Left ventricle myocardium inferior (tissue), 1 donor: Measurements from ENCODE around the gene FABP3. TPM values are rescaled to one million over a fixed set of nuclear protein-coding genes. Genes with fewer than 3 reads are reported as not detected.

Source experiments
- DNase-seq: peaks from one replicate; pipeline ENCODE4 v3.0.0-alpha.2; 2020
- H3K27ac ChIP-seq: fragments of 200-600 bp; replicated peaks from 2 replicates; pipeline ENCODE4 v1.8.0; 2021
- H3K27me3 ChIP-seq: fragments of 200-600 bp; 2 replicates; pipeline ENCODE4 v1.8.0; 2021; ENCODE audit warnings: low read depth
- H3K36me3 ChIP-seq: fragments of 200-600 bp; 2 replicates; pipeline ENCODE4 v1.8.0; 2021
- H3K4me1 ChIP-seq: fragments of 200-600 bp; 2 replicates; pipeline ENCODE4 v1.8.0; 2021
- H3K4me3 ChIP-seq: fragments of 200-600 bp; 2 replicates; pipeline ENCODE4 v1.8.0; 2021; ENCODE audit warnings: mild to moderate bottlenecking, moderate library complexity
- H3K9me3 ChIP-seq: fragments of 200-600 bp; replicated peaks from 2 replicates; pipeline ENCODE4 v1.8.0; 2021
- intact Hi-C: fragments of 100-400 bp; cut with micrococcal nuclease; formaldehyde crosslinking; loops from one replicate; pipeline ENCODE4 v1.11.0; 2022
- long read RNA-seq: library from polyadenylated mRNA; unstranded; transcript quantifications from one replicate; pipeline ENCODE4 v2.0.0, GENCODE V29; 2021
- total RNA-seq: library from RNA; stranded (reverse); fragmentation: NEBNext Ultra II Directional; extraction: Animal tissue kit (Norgen Biotek cat#: 25700); gene quantifications from one replicate; pipeline ENCODE4 v1.2.1, GENCODE V29; 2021
- TF ChIP-seq, protein P1 (sequence below): fragments of 200-600 bp; IDR thresholded peaks from 2 replicates; pipeline ENCODE4 v1.8.0; 2021; ENCODE audit warnings: antibody characterized with exemption, mild to moderate bottlenecking, borderline replicate concordance
- donor health status: DM: no; HTN: yes; CAD: no; lungs with severe emphysema.

Gene FABP3
- 4,737 TPM for total RNA-seq
- long read RNA-seq, transcript FABP3-203 (3 exons, 535 nt), result minor isoform, 19 of 3,627 reads
- long read RNA-seq, transcript FABP3-201 (4 exons, 725 nt), result major isoform, 2,945 of 3,627 reads
- long read RNA-seq, transcript FABP3-204 (5 exons, 693 nt), result minor isoform, 21 of 3,627 reads
- long read RNA-seq, partial matches to known transcripts, result 102 of 3,627 reads
- long read RNA-seq, other reads (novel, unspliced or antisense), result 540 of 3,627 reads

DNA sequence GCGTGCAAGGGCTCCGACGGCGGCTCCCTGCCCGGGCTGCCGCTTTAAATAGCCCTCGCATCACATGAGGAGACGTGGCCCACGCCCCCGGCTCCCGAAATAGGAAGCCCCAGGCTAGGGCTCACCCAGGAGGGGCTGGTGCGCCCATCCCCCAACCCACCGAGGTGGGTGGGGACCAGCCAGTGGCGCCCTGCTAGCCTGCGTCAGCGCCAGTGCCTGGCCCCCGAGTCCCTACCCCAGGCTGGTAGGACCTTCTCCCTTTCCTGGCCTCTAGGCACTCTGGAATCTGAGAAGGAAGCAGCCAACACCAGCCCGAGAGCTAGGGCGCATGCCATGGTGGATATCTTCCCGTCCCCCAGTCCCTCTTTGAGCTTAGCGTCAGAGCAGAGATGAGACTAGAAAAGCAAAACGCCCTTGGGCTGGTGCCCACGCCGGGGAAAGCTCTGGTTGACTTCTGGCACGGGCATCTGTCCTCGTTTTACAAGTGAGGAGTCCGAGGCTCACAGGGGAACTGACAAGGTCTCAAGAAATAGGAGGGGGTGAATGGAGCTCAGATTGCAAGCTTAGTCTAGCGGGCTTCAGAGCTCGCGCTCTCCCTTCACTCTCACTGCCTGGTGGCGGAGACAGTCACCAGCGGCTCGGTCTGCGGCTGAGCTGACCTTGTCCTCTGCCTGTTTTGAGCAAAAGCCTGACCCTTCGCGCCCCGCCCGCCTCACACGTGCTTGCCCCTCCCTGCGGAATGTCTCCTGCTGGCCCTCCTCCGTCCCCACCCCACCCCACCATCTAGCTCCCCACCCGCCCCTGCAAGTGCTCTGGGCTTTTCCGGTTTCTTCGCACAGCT is at the start of gene FABP3:
TSS of gene FABP3 (minus strand) at position 21 of the 841 bp plus-strand sequence. CDS start 62 bp downstream, outside the sequence.
- H3K4me3 ChIP-seq, result peak within 1 kb of the TSS; percentile 75
- no peaks in the 10 kb centered on the region for H3K27me3 ChIP-seq
- peaks cover 44% of the 10 kb centered on the region for H3K4me1 ChIP-seq
- no peaks in the 10 kb centered on the region for H3K9me3 ChIP-seq
- TF ChIP-seq, protein P1, sequence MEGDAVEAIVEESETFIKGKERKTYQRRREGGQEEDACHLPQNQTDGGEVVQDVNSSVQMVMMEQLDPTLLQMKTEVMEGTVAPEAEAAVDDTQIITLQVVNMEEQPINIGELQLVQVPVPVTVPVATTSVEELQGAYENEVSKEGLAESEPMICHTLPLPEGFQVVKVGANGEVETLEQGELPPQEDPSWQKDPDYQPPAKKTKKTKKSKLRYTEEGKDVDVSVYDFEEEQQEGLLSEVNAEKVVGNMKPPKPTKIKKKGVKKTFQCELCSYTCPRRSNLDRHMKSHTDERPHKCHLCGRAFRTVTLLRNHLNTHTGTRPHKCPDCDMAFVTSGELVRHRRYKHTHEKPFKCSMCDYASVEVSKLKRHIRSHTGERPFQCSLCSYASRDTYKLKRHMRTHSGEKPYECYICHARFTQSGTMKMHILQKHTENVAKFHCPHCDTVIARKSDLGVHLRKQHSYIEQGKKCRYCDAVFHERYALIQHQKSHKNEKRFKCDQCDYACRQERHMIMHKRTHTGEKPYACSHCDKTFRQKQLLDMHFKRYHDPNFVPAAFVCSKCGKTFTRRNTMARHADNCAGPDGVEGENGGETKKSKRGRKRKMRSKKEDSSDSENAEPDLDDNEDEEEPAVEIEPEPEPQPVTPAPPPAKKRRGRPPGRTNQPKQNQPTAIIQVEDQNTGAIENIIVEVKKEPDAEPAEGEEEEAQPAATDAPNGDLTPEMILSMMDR, result no peak
- DNase-seq, result peak; percentile 87
- H3K27ac ChIP-seq, result peak within 1 kb of the TSS; percentile 96
- intact Hi-C loops, result no loop called here
- peaks cover 29% of the 10 kb centered on the region for H3K36me3 ChIP-seq

DNA sequence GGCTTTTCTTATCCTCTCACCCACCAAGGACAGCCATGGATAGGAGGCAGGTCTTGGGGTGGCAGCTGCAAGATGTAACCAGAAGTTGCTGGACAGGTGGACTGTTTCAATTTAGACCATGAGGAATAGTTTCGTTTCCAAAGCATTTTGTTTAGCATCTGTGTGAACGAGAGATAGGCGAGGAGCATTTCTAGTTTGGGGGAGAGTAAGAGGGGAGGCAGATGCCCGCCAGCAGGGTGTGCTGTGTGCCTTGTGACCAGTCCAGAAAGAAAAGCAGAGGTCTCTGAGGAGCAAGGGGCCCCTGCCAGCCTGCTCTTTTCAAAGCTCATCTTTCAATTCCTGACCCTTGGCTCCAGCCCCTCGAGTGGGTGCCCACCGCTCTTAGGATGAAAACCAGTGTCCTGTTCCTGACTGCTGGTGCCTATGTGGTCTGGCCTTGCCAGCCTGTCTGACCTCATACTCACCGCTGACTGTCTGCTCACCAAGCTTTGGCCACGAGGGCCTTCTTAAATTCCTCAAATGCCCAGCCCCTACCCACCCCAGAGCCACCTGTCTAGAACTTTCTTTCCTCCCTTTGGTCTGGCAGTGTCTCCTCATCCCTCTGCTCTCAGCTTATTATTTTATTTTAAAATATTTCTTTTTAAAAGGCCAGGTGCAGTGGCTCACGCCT is 48.6 kb upstream of the FABP3 start:
- TF ChIP-seq, protein P1, result peak; percentile 44
- H3K9me3 ChIP-seq, result no peaks in the 10 kb centered on the region
- no peak for DNase-seq
- H3K4me1 ChIP-seq, result no peaks in the 10 kb centered on the region
- intact Hi-C loops, result loop anchor here (5.0 kb wide), 1 partner anchor 234 kb away; no protein-coding TSS in a partner anchor
- no peak overlapping the region for H3K4me3 ChIP-seq
- H3K27me3 ChIP-seq, result peaks cover 40% of the 10 kb centered on the region
- H3K27ac ChIP-seq, result no peak overlapping the region
- H3K36me3 ChIP-seq, result no peaks in the 10 kb centered on the region

DNA sequence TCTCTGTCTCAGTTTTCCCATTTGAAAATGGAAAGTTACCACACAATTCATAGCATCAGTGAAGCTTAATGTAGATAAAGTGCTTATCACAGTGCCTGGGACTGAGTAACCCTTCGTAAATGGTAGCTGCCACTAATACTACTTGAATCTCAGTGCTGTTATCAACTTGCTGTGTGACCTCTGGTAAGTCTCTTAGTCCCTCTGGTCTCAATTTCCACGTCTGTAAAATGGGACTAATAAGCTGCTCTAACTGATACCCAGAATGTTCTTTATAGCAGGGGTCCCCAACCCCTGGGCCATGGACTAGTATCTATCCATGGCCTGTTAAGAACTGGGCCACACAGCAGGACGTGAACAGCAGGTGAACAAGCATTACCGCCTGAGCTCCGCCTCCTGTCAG is 47.8 kb upstream of the FABP3 start:
- Histone ChIP-seq H3K27ac (no peak overlapping the region), H3K4me1 (no peaks in the 10 kb centered on the region), H3K9me3 (no peaks in the 10 kb centered on the region), H3K4me3 (no peak overlapping the region), H3K27me3 (peaks cover 43% of the 10 kb centered on the region), H3K36me3 (no peaks in the 10 kb centered on the region)
- no peak for DNase-seq
- intact Hi-C loops, result loop anchor here (5.0 kb wide), 1 partner anchor 233 kb away; no protein-coding TSS in a partner anchor
- TF ChIP-seq, protein P1, result no peak

DNA sequence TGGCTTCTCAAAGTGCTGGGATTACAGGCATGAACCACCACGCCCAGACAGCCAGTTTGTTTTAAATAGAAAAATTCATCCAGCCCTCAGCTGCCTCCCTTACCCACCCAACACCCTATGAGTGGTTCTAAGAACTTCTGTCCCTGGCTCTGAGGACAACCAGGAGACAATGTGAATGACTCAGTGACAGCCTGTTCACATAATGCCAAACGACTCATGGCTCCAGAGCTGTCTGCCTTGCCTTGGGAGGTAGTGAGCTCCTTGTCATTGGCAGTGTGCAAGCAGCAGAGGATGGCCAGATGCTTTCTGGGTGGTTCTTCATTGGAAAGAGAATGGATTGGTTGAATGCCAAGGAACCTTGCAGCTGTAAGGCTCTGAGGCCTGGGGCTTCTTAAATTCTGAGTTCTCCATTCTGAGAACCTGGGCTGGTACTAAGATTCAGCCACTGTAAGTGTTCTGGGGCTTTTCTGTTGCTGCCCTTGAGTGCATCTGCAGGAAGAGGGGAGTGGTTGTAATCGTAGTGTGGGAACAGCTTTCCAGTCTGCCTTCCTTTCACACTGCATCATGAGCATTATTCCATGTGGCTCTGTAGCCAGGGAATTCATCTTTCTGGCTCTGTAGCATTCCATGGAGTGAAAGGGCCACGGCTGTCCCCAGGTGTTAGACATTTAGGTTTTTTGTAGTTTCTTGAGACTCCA is 45.9 kb upstream of the FABP3 start:
- intact Hi-C loops, result no loop called here

More for the DNA sequence above, 45.9 kb upstream of the FABP3 start:
- DNase-seq, result no peak
- TF ChIP-seq, protein P1, result no peak
- Histone ChIP-seq H3K4me1 (peaks cover 4% of the 10 kb centered on the region), H3K27ac (no peak overlapping the region), H3K4me3 (no peak overlapping the region), H3K9me3 (no peaks in the 10 kb centered on the region), H3K27me3 (peaks cover 41% of the 10 kb centered on the region), H3K36me3 (no peaks in the 10 kb centered on the region)
